DMS114 treated with DMSO at 0.1 percent for 48 hours (cell line): ENCODE results near the gene GTF3C4.

Experiments used
- DNase-seq: peaks from one replicate; lab custom pipeline; 2025; ENCODE audit not compliant: unreplicated experiment; lab: John Stamatoyannopoulos, UW

GTF3C4 gene

GRCh38 chr9:132670457-132671391, at the start of gene GTF3C4:
Gene GTF3C4 (plus strand): TSS chr9:132670464. CDS start chr9:132670599, 135 bp downstream.
- DNase-seq = no peak

DNA sequence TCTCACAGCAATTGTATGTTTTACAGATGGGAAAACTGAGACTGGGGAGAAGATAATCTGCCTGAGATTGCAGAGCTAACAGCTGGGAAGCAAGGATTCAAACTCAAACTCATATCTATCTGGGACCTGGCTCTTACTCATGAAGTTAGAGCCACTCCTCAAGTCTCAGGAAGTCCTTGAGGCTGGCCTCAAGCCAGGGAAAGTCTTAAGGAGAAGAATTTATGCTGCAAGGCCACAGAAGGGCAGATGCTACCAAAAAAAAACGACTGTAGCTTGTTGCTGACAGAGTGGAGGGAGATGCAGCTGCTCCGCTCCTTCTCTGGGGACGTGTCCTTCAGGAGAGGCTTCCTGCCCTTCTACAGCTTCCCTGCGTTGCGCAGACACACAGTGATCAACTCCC, 48.1 kb upstream of the GTF3C4 start:
- no peak for DNase-seq

- DNase-seq = no peak
Observed at GRCh38 chr9:132626285-132626684, 44.0 kb upstream of the GTF3C4 start.

- DNase-seq = no peak
Observed at GRCh38 chr9:132627106-132627505, 43.2 kb upstream of the GTF3C4 start.

DNA sequence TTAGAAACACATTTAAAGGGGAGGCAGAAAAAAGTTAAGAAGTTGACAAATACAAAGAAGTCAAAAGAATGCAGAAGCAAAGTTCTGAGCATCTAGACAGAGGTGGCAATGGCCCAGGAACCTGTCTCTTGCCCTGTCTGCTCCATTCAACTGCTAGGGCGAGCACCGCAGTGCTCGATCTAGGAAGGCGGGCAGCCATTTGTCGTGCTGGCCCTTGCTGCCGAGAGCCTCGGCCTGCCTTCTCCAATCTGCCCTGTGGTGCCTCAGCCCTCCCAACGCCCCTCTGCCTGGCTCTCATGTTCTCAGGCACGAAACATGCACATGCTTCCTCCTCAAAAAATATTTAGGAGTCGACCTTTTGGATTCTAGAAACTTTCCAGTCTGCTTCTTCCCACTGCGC, 42.7 kb upstream of the GTF3C4 start:
- no peak for DNase-seq

GRCh38 chr9:132628746-132629145, 41.5 kb upstream of the GTF3C4 start:
- no peak for DNase-seq

GRCh38 chr9:132630116-132630515, 40.1 kb upstream of the GTF3C4 start:
- no peak for DNase-seq

- no peak for DNase-seq
Observed at GRCh38 chr9:132630811-132631210, 39.5 kb upstream of the GTF3C4 start.

DNA sequence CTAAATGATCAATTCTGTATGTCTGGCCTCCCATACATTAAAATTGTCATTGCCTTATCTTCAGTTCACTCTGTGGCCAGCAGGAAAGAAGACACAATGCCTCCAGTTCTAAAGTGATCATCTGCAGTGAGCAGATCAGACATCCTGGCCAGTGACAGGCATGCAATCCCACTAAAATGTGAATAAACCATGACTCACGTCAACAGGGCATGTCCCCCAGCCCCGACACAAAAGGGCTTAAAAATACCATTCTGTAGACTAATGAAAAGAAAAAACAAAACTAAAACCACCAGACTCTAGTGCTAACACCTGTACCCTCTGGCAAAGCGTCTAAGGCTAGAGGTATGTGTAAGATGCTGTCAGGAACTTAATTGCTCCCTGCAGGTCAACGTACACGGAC, 39.0 kb upstream of the GTF3C4 start:
- no peak for DNase-seq

DNA sequence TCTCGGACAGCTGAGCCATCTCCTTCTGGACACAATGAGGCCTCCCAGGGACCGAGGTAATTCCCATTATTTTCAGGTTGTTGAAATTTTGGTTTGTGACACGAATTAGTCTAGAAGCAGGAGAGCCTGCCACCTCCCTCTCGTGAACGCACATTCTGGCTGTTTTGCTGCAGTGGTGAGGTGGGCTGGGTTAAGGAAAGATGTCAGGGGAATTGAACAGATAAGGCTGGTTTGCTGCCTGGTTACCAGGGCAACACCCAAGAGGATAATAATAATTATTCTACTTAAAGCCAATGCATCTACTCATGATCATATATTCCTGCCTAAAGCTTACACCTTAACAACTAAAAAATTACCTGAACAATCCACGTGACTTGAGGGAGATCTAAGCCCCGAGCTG, 38.6 kb upstream of the GTF3C4 start:
- DNase-seq = no peak

- DNase-seq = no peak
Observed at GRCh38 chr9:132632413-132633129, 37.7 kb upstream of the GTF3C4 start.

- DNase-seq = no peak
Observed at GRCh38 chr9:132634327-132634726, 35.9 kb upstream of the GTF3C4 start.

- no peak for DNase-seq
Observed at GRCh38 chr9:132637351-132637750, 32.9 kb upstream of the GTF3C4 start.

DNA sequence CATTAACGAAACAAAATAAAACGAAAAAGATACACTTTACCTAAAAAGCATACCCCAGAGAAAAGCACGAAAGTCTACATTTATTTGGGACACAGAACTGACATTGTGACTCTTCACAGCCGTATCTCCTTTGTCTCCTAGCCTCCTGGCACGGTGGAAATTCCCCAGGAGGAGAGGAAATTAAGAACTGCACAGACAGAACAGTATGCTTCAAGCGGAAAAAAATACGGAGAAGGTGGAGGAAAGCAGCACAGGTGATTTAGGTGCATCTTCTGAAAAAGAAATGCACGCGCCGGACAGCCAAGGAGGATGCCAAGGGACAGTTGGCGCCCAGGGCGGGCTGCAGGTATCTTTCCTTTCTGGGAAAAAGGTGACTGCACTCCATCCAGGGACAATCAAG, 32.5 kb upstream of the GTF3C4 start:
- DNase-seq = no peak

DNA sequence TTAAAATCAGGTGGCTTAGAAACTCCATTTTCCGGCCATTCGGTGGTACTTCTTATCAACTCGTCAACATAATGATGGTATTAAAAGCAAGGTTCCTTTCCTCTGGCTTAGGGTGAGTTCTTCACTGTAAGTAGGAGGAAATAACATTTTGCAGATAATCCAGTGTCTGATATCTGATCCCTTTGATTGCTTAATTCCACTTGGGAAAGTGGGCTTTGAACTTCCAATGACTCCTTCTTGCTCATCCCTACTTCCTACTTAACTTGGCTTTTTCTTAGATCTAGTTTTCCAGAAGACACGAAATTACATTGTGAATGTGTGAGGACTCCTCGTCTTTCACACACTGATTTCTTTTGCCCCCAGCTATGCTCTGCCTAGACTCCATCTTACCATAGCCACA, 32.0 kb upstream of the GTF3C4 start:
- no peak for DNase-seq

- DNase-seq = no peak
Observed at GRCh38 chr9:132639322-132639721, 30.9 kb upstream of the GTF3C4 start.

- no peak for DNase-seq
Observed at GRCh38 chr9:132641216-132641615, 29.0 kb upstream of the GTF3C4 start.

DNA sequence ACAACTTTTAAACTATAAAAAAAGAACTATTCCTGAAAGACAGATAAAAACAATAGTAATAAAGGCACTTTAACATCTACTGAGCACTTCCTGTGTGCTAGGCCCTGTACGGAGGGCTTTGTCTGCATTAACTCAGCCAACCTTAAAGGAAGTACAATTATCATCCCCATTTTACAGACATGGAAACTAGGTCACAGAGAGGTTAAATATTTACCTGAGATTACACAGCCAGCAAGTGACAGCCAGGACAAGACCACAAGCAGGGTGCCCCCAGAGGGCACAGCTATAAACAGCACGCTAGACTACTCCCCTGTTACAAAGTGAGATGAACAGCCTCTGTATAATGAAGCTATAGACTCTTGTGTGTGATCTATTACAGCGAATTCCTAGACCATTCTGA, 26.0 kb upstream of the GTF3C4 start:
- DNase-seq = no peak

- DNase-seq = no peak
Observed at GRCh38 chr9:132645306-132645705, 25.0 kb upstream of the GTF3C4 start.

- DNase-seq = no peak
Observed at GRCh38 chr9:132645711-132646110, 24.6 kb upstream of the GTF3C4 start.

GRCh38 chr9:132646726-132647125, 23.5 kb upstream of the GTF3C4 start:
- DNase-seq = no peak

DNA sequence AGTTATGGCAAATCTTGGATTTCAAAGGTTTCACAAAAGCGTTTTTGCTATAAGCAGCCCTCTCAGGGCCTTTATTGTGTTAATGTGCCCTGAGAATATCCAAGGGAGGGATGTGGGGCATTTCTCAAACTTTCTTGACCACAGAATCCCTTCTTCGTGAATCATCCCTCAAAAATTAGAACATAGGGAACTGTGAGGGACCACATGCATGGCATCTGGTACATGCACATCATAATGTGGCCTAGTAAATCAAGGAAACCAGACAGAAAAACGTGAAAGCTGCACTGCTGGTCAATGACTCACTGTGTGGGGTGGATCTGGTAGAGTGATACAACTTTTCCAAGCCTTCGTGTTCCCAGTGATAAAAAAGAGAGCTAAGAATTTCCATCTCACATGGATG, 22.9 kb upstream of the GTF3C4 start:
- DNase-seq = no peak
